SK-N-SH (cell line): Measurements from ENCODE around the gene SLC13A3.

Source experiments
- CHD2 ChIP-seq: fragments of 150-350 bp; IDR thresholded peaks from 2 replicates; pipeline ENCODE4 v1.6.1; 2018; ENCODE audit warnings: low read length; ENCODE audit not compliant: partially characterized antibody
- MAX ChIP-seq: IDR thresholded peaks from 2 replicates; pipeline ENCODE4 v1.4.0; 2012; ENCODE audit warnings: low read depth
- NRF1 ChIP-seq: IDR thresholded peaks from 2 replicates; pipeline ENCODE4 v1.6.1; 2012; ENCODE audit warnings: low read depth, mild to moderate bottlenecking, low read length
- POLR2AphosphoS5 ChIP-seq: IDR thresholded peaks from 2 replicates; pipeline ENCODE4 v1.6.1; 2012; ENCODE audit warnings: low read depth, low read length
- SIN3A ChIP-seq: IDR thresholded peaks from 2 replicates; pipeline ENCODE4 v1.6.1; 2012; ENCODE audit warnings: low read depth, mild to moderate bottlenecking, low read length, moderate library complexity, borderline replicate concordance
- TF ChIP-seq, protein P1 (sequence below): fragments of 200-600 bp; sonication (generic); IDR thresholded peaks from 2 replicates; pipeline ENCODE4 v1.6.1; 2017; ENCODE audit warnings: antibody characterized with exemption, mild to moderate bottlenecking, moderate library complexity

GRCh38 chr20:46683668-46683938 lies 32.3 kb upstream of the SLC13A3 start:
- TF ChIP-seq, protein P1, sequence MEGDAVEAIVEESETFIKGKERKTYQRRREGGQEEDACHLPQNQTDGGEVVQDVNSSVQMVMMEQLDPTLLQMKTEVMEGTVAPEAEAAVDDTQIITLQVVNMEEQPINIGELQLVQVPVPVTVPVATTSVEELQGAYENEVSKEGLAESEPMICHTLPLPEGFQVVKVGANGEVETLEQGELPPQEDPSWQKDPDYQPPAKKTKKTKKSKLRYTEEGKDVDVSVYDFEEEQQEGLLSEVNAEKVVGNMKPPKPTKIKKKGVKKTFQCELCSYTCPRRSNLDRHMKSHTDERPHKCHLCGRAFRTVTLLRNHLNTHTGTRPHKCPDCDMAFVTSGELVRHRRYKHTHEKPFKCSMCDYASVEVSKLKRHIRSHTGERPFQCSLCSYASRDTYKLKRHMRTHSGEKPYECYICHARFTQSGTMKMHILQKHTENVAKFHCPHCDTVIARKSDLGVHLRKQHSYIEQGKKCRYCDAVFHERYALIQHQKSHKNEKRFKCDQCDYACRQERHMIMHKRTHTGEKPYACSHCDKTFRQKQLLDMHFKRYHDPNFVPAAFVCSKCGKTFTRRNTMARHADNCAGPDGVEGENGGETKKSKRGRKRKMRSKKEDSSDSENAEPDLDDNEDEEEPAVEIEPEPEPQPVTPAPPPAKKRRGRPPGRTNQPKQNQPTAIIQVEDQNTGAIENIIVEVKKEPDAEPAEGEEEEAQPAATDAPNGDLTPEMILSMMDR: no peak
- TF ChIP-seq NRF1 (no peak), SIN3A (no peak), MAX (no peak), POLR2AphosphoS5 (no peak), CHD2 (no peak)
